Measurements from ENCODE around the gene C2CD4C. TPM values are rescaled to one million over a fixed set of nuclear protein-coding genes. Genes with fewer than 3 reads are reported as not detected.

Gene C2CD4C
- polyA plus RNA-seq, 3 donors = not detected

DNA sequence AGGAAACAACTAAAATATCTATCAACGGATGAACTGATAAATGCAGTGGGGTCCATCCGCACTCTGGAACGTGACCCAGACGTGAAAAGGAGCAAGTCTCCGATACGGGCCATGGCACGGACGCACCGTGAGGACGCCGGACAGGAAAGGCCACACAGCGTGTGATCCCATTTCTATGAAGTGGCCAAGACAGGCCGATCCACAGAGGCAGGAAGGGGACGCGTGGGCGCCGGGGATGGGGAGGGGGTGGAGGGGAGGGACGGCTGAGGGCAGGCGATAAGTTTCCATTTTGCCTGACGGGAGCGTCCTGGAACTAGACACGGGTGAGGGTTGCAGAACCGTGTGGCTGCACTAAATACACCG, 38.1 kb upstream of the C2CD4C start:
- Histone ChIP-seq H3K9ac (ENCODE audit: insufficient read depth, low read length, poor library complexity, severe bottlenecking) (no peak overlapping the region), H2AFZ (ENCODE audit: insufficient read depth, low read depth, low read length, poor library complexity, severe bottlenecking) (no peak overlapping the region), H3K27me3 (ENCODE audit: control insufficient read depth in 2 of 2, insufficient read depth in 2 of 2, low read length in 2 of 2) (peaks cover 0 to 2% of the 10 kb centered on the region in 2 donors), H3K4me3 (replicated peaks in 1 of 3; ENCODE audit: low read depth in 2 of 3, low read length in 3 of 3) (no peak overlapping the region), H3K36me3 (replicated peaks in 1 of 2; ENCODE audit: control insufficient read depth in 1 of 2, insufficient read depth in 2 of 2, low read length in 2 of 2) (no peaks in the 10 kb centered on the region), H3K27ac (ENCODE audit: low read depth in 1 of 2, low read length in 2 of 2) (no peak overlapping the region), H3K9me3 (replicated peaks in 1 of 2; ENCODE audit: control insufficient read depth in 1 of 2, insufficient read depth in 1 of 2, low read length in 2 of 2) (peaks cover 13 to 22% of the 10 kb centered on the region in 2 donors), H3K79me2 (ENCODE audit: insufficient read depth, low read length) (no peaks in the 10 kb centered on the region), H3K4me1 (ENCODE audit: control insufficient read depth in 1 of 2, insufficient read depth in 2 of 2, low read length in 2 of 2) (no peaks in the 10 kb centered on the region), H4K20me1 (ENCODE audit: insufficient read depth, low read length) (no peaks in the 10 kb centered on the region), H3K4me2 (replicated peaks; ENCODE audit: extremely low read depth, low read length, poor library complexity, severe bottlenecking) (no peak overlapping the region)
- WGBS (ENCODE audit: insufficient coverage) = 94% methylated on average over 14 of the region's 24 CpGs
- no peak overlapping the region for H3K4me3 Mint-ChIP-seq
- H3K27me3 Mint-ChIP-seq (ENCODE audit: low read depth in 3 of 3) = peaks cover 10 to 22% (median 11%) of the 10 kb centered on the region in 3 donors
- TF ChIP-seq, protein P1, sequence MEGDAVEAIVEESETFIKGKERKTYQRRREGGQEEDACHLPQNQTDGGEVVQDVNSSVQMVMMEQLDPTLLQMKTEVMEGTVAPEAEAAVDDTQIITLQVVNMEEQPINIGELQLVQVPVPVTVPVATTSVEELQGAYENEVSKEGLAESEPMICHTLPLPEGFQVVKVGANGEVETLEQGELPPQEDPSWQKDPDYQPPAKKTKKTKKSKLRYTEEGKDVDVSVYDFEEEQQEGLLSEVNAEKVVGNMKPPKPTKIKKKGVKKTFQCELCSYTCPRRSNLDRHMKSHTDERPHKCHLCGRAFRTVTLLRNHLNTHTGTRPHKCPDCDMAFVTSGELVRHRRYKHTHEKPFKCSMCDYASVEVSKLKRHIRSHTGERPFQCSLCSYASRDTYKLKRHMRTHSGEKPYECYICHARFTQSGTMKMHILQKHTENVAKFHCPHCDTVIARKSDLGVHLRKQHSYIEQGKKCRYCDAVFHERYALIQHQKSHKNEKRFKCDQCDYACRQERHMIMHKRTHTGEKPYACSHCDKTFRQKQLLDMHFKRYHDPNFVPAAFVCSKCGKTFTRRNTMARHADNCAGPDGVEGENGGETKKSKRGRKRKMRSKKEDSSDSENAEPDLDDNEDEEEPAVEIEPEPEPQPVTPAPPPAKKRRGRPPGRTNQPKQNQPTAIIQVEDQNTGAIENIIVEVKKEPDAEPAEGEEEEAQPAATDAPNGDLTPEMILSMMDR (IDR thresholded peaks at IDR 0.05) = no peak
- H3K36me3 Mint-ChIP-seq = no peaks in the 10 kb centered on the region
- intact Hi-C loops (cut with micrococcal nuclease) = no loop called here
- no peaks in the 10 kb centered on the region for H3K4me1 Mint-ChIP-seq
- DNase-seq = no peak
- H3K9me3 Mint-ChIP-seq = peaks cover 5 to 35% (median 21%) of the 10 kb centered on the region in 7 donors
- no peak overlapping the region for H3K27ac Mint-ChIP-seq

DNA sequence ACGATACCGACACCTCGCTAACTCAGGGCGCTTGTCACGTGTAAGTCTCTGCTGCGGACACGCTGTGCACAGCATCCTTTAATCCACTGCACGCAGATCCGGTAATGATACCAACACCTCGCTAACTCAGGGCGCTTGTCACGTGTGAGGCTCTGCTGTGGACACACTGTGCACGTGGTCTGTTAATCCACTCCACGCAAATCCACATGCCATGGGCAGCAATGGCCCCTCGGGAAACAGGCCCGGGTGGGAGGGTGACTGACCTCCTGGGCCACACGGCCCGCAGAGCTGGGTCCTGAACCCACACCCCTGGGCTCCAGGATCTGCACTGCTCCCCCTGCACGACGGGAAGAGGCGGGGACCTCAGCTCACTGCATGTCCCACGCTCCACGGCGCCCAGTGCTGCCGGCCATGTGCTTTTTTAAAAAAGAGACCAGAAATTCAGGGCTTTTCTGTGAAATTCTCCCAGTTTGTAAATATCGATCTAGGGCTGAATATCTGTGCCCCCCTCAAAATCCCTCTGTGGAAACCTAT, 35.8 kb upstream of the C2CD4C start:
- peaks cover 2% of the 10 kb centered on the region for H3K4me1 Mint-ChIP-seq
- H3K36me3 Mint-ChIP-seq = no peaks in the 10 kb centered on the region
- Histone ChIP-seq H4K20me1 (ENCODE audit: insufficient read depth, low read length) (no peaks in the 10 kb centered on the region), H3K36me3 (replicated peaks in 1 of 2; ENCODE audit: control insufficient read depth in 1 of 2, insufficient read depth in 2 of 2, low read length in 2 of 2) (no peaks in the 10 kb centered on the region), H3K4me2 (replicated peaks; ENCODE audit: extremely low read depth, low read length, poor library complexity, severe bottlenecking) (no peak overlapping the region), H3K4me3 (replicated peaks in 1 of 3; ENCODE audit: low read depth in 2 of 3, low read length in 3 of 3) (no peak overlapping the region), H3K79me2 (ENCODE audit: insufficient read depth, low read length) (no peaks in the 10 kb centered on the region), H2AFZ (ENCODE audit: insufficient read depth, low read depth, low read length, poor library complexity, severe bottlenecking) (no peak overlapping the region), H3K27ac (ENCODE audit: low read depth in 1 of 2, low read length in 2 of 2) (no peak overlapping the region), H3K27me3 (ENCODE audit: control insufficient read depth in 2 of 2, insufficient read depth in 2 of 2, low read length in 2 of 2) (peaks cover 0 to 2% of the 10 kb centered on the region in 2 donors), H3K4me1 (ENCODE audit: control insufficient read depth in 1 of 2, insufficient read depth in 2 of 2, low read length in 2 of 2) (no peaks in the 10 kb centered on the region), H3K9ac (ENCODE audit: insufficient read depth, low read length, poor library complexity, severe bottlenecking) (no peak overlapping the region), H3K9me3 (replicated peaks in 1 of 2; ENCODE audit: control insufficient read depth in 1 of 2, insufficient read depth in 1 of 2, low read length in 2 of 2) (no peaks in the 10 kb centered on the region)
- peaks cover 0 to 20% (median 3%) of the 10 kb centered on the region in 7 donors for H3K9me3 Mint-ChIP-seq
- H3K27me3 Mint-ChIP-seq (ENCODE audit: low read depth in 3 of 3) = peaks cover 12 to 28% (median 19%) of the 10 kb centered on the region in 3 donors
- H3K27ac Mint-ChIP-seq = no peak overlapping the region
- intact Hi-C loops (cut with micrococcal nuclease) = no loop called here
- 97% methylated on average over 25 of the region's 26 CpGs for WGBS (ENCODE audit: insufficient coverage)
- TF ChIP-seq, protein P1 (IDR thresholded peaks at IDR 0.05) = no peak
- H3K4me3 Mint-ChIP-seq = no peak overlapping the region
- DNase-seq = no peak

All from CD14-positive monocyte (primary cell).